22Rv1 (cell line): Measurements from ENCODE around the gene LGALS1.

Experiments used
- ZFX ChIP-seq: fragments of 450-650 bp; IDR thresholded peaks from 2 replicates; pipeline ENCODE4 v1.6.1; 2017; ENCODE audit warnings: antibody characterized with exemption, borderline replicate concordance
- TF ChIP-seq, protein P1 (sequence below): fragments of 450-650 bp; IDR thresholded peaks from 2 replicates; pipeline ENCODE4 v1.5.1; 2017; ENCODE audit warnings: mild to moderate bottlenecking

- TF ChIP-seq, protein P1, sequence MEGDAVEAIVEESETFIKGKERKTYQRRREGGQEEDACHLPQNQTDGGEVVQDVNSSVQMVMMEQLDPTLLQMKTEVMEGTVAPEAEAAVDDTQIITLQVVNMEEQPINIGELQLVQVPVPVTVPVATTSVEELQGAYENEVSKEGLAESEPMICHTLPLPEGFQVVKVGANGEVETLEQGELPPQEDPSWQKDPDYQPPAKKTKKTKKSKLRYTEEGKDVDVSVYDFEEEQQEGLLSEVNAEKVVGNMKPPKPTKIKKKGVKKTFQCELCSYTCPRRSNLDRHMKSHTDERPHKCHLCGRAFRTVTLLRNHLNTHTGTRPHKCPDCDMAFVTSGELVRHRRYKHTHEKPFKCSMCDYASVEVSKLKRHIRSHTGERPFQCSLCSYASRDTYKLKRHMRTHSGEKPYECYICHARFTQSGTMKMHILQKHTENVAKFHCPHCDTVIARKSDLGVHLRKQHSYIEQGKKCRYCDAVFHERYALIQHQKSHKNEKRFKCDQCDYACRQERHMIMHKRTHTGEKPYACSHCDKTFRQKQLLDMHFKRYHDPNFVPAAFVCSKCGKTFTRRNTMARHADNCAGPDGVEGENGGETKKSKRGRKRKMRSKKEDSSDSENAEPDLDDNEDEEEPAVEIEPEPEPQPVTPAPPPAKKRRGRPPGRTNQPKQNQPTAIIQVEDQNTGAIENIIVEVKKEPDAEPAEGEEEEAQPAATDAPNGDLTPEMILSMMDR, result no peak
- no peak for TF ChIP-seq ZFX
Measured at GRCh38 chr22:37631448-37632173, 43.8 kb upstream of the LGALS1 start.
